Right atrium auricular region (tissue), 2 donors: ENCODE results near the gene RAD51B. TPM values are rescaled to one million over a fixed set of nuclear protein-coding genes. Genes with fewer than 3 reads are reported as not detected.

ENCODE experiments used
- DNase-seq: peaks from one replicate; pipeline ENCODE4 v3.0.0-alpha.2; 2019; ENCODE audit warnings: low spot score
- H3K27ac ChIP-seq, 2 donors: fragments of 200-600 bp; sonication (generic); 1 replicate in 1 of 2; 2 replicates in 1 of 2; pipeline ENCODE4 v1.5.1; 2016 to 2019
- H3K27me3 ChIP-seq, 2 donors: fragments of 200-600 bp; sonication (generic); one replicate each; pipeline versions ENCODE4 v1.5.1 to v1.6.0; 2017 to 2019
- H3K36me3 ChIP-seq: fragments of 200-600 bp; sonication (generic); one replicate; pipeline ENCODE4 v1.5.1; 2016
- H3K4me1 ChIP-seq, 2 donors: fragments of 200-600 bp; sonication (generic); one replicate each; pipeline versions ENCODE4 v1.5.1 to v1.6.0; 2017 to 2019
- H3K4me3 ChIP-seq, 2 donors: fragments of 200-600 bp; sonication (generic); 1 replicate in 1 of 2; 2 replicates in 1 of 2; pipeline ENCODE4 v1.5.1; 2017 to 2019; ENCODE audit warnings: mild to moderate bottlenecking in 1 of 2, moderate library complexity in 1 of 2
- H3K9me3 ChIP-seq, 2 donors: fragments of 200-600 bp; sonication (generic); one replicate each; pipeline ENCODE4 v1.5.1; 2019
- CTCF ChIP-seq, 2 donors: fragments of 200-600 bp; sonication (generic); IDR thresholded peaks; one replicate each; pipeline ENCODE4 v1.5.1; 2019; ENCODE audit warnings: antibody characterized with exemption in 2 of 2
- total RNA-seq, 2 donors: library from RNA; depleted of rRNA; stranded (reverse); fragments of >200 nt; gene quantifications; one replicate each; pipeline ENCODE4 v1.1.0, GENCODE V29; 2016

The RAD51B gene
- total RNA-seq, 2 donors from 2014 or later, result 1.2 to 1.5 TPM

GRCh38 chr14:68477110-68477455, 657.5 kb downstream of the RAD51B start:
- H3K36me3 ChIP-seq, result no peaks in the 10 kb centered on the region

GRCh38 chr14:68477461-68478085, 658.0 kb downstream of the RAD51B start:
- no peak for DNase-seq
- no peaks in the 10 kb centered on the region for H3K9me3 ChIP-seq
- no peak for TF ChIP-seq CTCF (IDR thresholded peaks at IDR 0.05)
- H3K4me3 ChIP-seq, result no peak overlapping the region
- peak overlapping the region in 1 of 2 donors; percentile 61 for H3K27ac ChIP-seq
- peaks cover 0 to 27% of the 10 kb centered on the region in 2 donors for H3K4me1 ChIP-seq
- H3K36me3 ChIP-seq, result no peaks in the 10 kb centered on the region
- no peaks in the 10 kb centered on the region for H3K27me3 ChIP-seq

More at GRCh38 chr14:68477110-68477455, 657.5 kb downstream of the RAD51B start:
- Histone ChIP-seq H3K27ac (peak overlapping the region; percentile 61), H3K27me3 (no peaks in the 10 kb centered on the region), H3K9me3 (no peaks in the 10 kb centered on the region), H3K4me1 (peaks cover 0 to 22% of the 10 kb centered on the region in 2 donors), H3K4me3 (no peak overlapping the region)
- no peak for DNase-seq
- no peak for TF ChIP-seq CTCF (IDR thresholded peaks at IDR 0.05)

- no peak for TF ChIP-seq CTCF (IDR thresholded peaks at IDR 0.05)
- no peak overlapping the region for H3K4me3 ChIP-seq
- peaks cover 0 to 35% of the 10 kb centered on the region in 2 donors for H3K4me1 ChIP-seq
Observed at GRCh38 chr14:68479247-68479646, 659.7 kb downstream of the RAD51B start.

GRCh38 chr14:68482018-68482417, 662.4 kb downstream of the RAD51B start:
- Histone ChIP-seq H3K36me3 (no peaks in the 10 kb centered on the region), H3K27ac (peak overlapping the region in 1 of 2 donors; percentile 64), H3K9me3 (no peaks in the 10 kb centered on the region), H3K27me3 (no peaks in the 10 kb centered on the region), H3K4me1 (peaks cover 0 to 24% of the 10 kb centered on the region in 2 donors), H3K4me3 (no peak overlapping the region)
- TF ChIP-seq CTCF (IDR thresholded peaks at IDR 0.05), result no peak
- DNase-seq, result no peak

More at GRCh38 chr14:68479247-68479646, 659.7 kb downstream of the RAD51B start:
- Histone ChIP-seq H3K9me3 (no peaks in the 10 kb centered on the region), H3K36me3 (no peaks in the 10 kb centered on the region), H3K27me3 (no peaks in the 10 kb centered on the region), H3K27ac (no peak overlapping the region)
- DNase-seq, result no peak

GRCh38 chr14:68482772-68483395, 663.3 kb downstream of the RAD51B start:
- TF ChIP-seq CTCF (IDR thresholded peaks at IDR 0.05), result no peak
- peak overlapping the region in 1 of 2 donors; percentile 64 for H3K27ac ChIP-seq
- H3K36me3 ChIP-seq, result no peaks in the 10 kb centered on the region
- no peaks in the 10 kb centered on the region for H3K27me3 ChIP-seq
- DNase-seq, result no peak
- peaks cover 0 to 21% of the 10 kb centered on the region in 2 donors for H3K4me1 ChIP-seq
- H3K9me3 ChIP-seq, result no peaks in the 10 kb centered on the region
- no peak overlapping the region for H3K4me3 ChIP-seq
